B cell (primary cell): ENCODE measurements around the gene SLC38A10. TPM values are rescaled to one million over a fixed set of nuclear protein-coding genes. Genes with fewer than 3 reads are reported as not detected.
A peak's percentile ranks its signal among the peaks of the same experiment; 100 is the strongest.

ENCODE experiments used
- ATAC-seq: fragments of 200-7000 bp; cut with Tn5 transposase; one replicate; pipeline ENCODE4 v1.10.0; 2021; ENCODE audit warnings: low read depth, mild to moderate bottlenecking, moderate number of reproducible peaks, moderate library complexity
- CTCF ChIA-PET: fragments of 350-600 bp; sonication (Branson Sonifier 250); formaldehyde crosslinking; loops from one replicate; lab custom pipeline; 2021; ENCODE audit warnings: antibody characterized with exemption, inconsistent platforms; lab: Charles Lee
- POLR2A ChIA-PET: fragments of 350-600 bp; sonication (Branson Sonifier 250); formaldehyde crosslinking; loops from one replicate; lab custom pipeline; 2021; ENCODE audit warnings: antibody characterized with exemption; lab: Charles Lee
- DNase-seq: peaks from one replicate; pipeline ENCODE4 v3.0.0; 2013
- H2AFZ ChIP-seq: 2 replicates; pipeline ENCODE4 v1.6.1; 2012; ENCODE audit warnings: mild to moderate bottlenecking, low read depth, low read length; ENCODE audit not compliant: insufficient read depth, poor library complexity, severe bottlenecking
- H3K27ac ChIP-seq, 2 donors: 1 replicate in 1 of 2; 2 replicates in 1 of 2; pipeline ENCODE4 v1.5.1; 2012 to 2013; ENCODE audit warnings: low read length in 2 of 2, mild to moderate bottlenecking in 2 of 2, moderate library complexity in 1 of 2
- H3K27me3 ChIP-seq, 4 experiments: fragments of 200-600 bp in 1 of 4; sonication (generic) in 1 of 4; replicated peaks in 1 of 4; 1 replicate in 2 of 4; 2 replicates in 2 of 4; pipeline versions ENCODE4 v1.6.1 to v1.7.0; 2013 to 2016; ENCODE audit warnings: low read length in 3 of 4, mild to moderate bottlenecking in 2 of 4, mixed read lengths in 1 of 4, moderate library complexity in 1 of 4; ENCODE audit not compliant: insufficient read depth in 4 of 4, control insufficient read depth in 3 of 4; ENCODE audit errors: control extremely low read depth in 1 of 4
- H3K36me3 ChIP-seq, 2 experiments: replicated peaks in 1 of 2; 1 replicate in 1 of 2; 2 replicates in 1 of 2; pipeline versions ENCODE4 v1.6.1 to v1.7.1; 2013; ENCODE audit warnings: low read length in 1 of 2; ENCODE audit not compliant: insufficient read depth in 2 of 2, control insufficient read depth in 1 of 2; ENCODE audit errors: control extremely low read depth in 1 of 2, extremely low read depth in 1 of 2
- H3K4me1 ChIP-seq, 2 donors: fragments of 200-600 bp in 1 of 2; sonication (generic) in 1 of 2; 1 replicate in 1 of 2; 2 replicates in 1 of 2; pipeline versions ENCODE4 v1.5.1 to v1.6.1; 2013 to 2017; ENCODE audit warnings: low read length in 2 of 2; ENCODE audit not compliant: control insufficient read depth in 2 of 2, insufficient read depth in 2 of 2
- H3K4me2 ChIP-seq: replicated peaks from 2 replicates; pipeline ENCODE3; 2012; ENCODE audit warnings: mild to moderate bottlenecking, low read depth, low read length; ENCODE audit not compliant: poor library complexity, severe bottlenecking
- H3K4me3 ChIP-seq, 5 experiments: fragments of 200-600 bp in 1 of 5; sonication (generic) in 1 of 5; 1 replicate in 3 of 5; 2 replicates in 2 of 5; pipeline versions ENCODE4 v1.5.1 to v1.7.0; 2011 to 2016; ENCODE audit warnings: low read length in 4 of 5, mild to moderate bottlenecking in 4 of 5, low read depth in 2 of 5, control low read depth in 1 of 5, moderate library complexity in 1 of 5; ENCODE audit not compliant: insufficient read depth in 1 of 5; ENCODE audit errors: control extremely low read depth in 1 of 5, extremely low read depth in 1 of 5
- H3K79me2 ChIP-seq: fragments of 200-600 bp; sonication (generic); one replicate; pipeline ENCODE4 v1.6.0; 2016; ENCODE audit warnings: low read length; ENCODE audit not compliant: control insufficient read depth, insufficient read depth
- H3K9ac ChIP-seq: fragments of 200-600 bp; sonication (generic); 2 replicates; pipeline ENCODE4 v1.6.1; 2017; ENCODE audit warnings: mild to moderate bottlenecking, low read length, moderate library complexity
- H3K9me3 ChIP-seq, 3 donors: one replicate each; pipeline versions ENCODE4 v1.6.1 to v1.7.1; 2013; ENCODE audit warnings: low read length in 2 of 3; ENCODE audit not compliant: control insufficient read depth in 2 of 3, insufficient read depth in 1 of 3; ENCODE audit errors: control extremely low read depth in 1 of 3
- H4K20me1 ChIP-seq: 2 replicates; pipeline ENCODE4 v1.6.0; 2012; ENCODE audit warnings: mild to moderate bottlenecking, low read length; ENCODE audit not compliant: insufficient read depth, control insufficient read depth, poor library complexity, severe bottlenecking
- H3K27ac Mint-ChIP-seq: one replicate; pipeline ENCODE4 v1.8.0; 2021; ENCODE audit warnings: mixed read lengths
- H3K27me3 Mint-ChIP-seq: one replicate; pipeline ENCODE4 v1.8.0; 2021; ENCODE audit warnings: mixed read lengths
- H3K4me1 Mint-ChIP-seq: one replicate; pipeline ENCODE4 v1.8.0; 2021; ENCODE audit warnings: mixed read lengths
- H3K4me3 Mint-ChIP-seq: one replicate; pipeline ENCODE4 v1.8.0; 2021; ENCODE audit warnings: mixed read lengths
- H3K9me3 Mint-ChIP-seq: one replicate; pipeline ENCODE4 v1.8.0; 2022; ENCODE audit warnings: mixed read lengths; ENCODE audit not compliant: insufficient read depth
- EZH2 ChIP-seq: IDR thresholded peaks from 2 replicates; pipeline ENCODE4 v1.6.1; 2012; ENCODE audit warnings: borderline replicate concordance, low read depth, mild to moderate bottlenecking, moderate library complexity, low read length; ENCODE audit not compliant: insufficient read depth, poor library complexity, severe bottlenecking
- WGBS: methylation state at CpG from one replicate; pipeline ENCODE4 v1.1.5; 2013; ENCODE audit warnings: missing lambda C conversion rate; ENCODE audit not compliant: insufficient coverage; 5-methylcytosine and 5-hydroxymethylcytosine counted together
- intact Hi-C: fragments of 100-400 bp; cut with micrococcal nuclease; formaldehyde crosslinking; loops from one replicate; pipeline ENCODE4 v1.10.0; 2022
- polyA plus RNA-seq: library from polyadenylated mRNA; depleted of rRNA; stranded (reverse); fragments of >200 nt; gene quantifications from 2 replicates; pipeline ENCODE4 v1.2.3, GENCODE V29; 2012
- total RNA-seq, 2 donors: library from RNA; stranded (reverse); fragments of 120-200 nt in 1 of 2; gene quantifications; 1 replicate in 1 of 2; 2 replicates in 1 of 2; pipeline versions ENCODE4 v1.2.3 to v1.2.4, GENCODE V29; 2013 to 2022
- TF ChIP-seq, protein P1 (sequence below): fragments of 200-600 bp; IDR thresholded peaks from one replicate; pipeline ENCODE4 v1.8.0; 2022; ENCODE audit warnings: antibody characterized with exemption, mild to moderate bottlenecking

The SLC38A10 gene
- total and polyA plus RNA-seq, 2 donors (not counting 1 experiment from before 2014, with no cell fraction given), result 76.1 to 104 TPM

- Mint-ChIP-seq H3K4me3 (no peak overlapping the region), H3K4me1 (peaks cover 42% of the 10 kb centered on the region), H3K9me3 (no peaks in the 10 kb centered on the region), H3K27me3 (no peaks in the 10 kb centered on the region), H3K27ac (peak overlapping the region; percentile 32)
- Histone ChIP-seq H3K4me1 (peaks cover 21 to 32% of the 10 kb centered on the region in 2 donors), H3K9ac (no peak overlapping the region), H4K20me1 (peaks cover 65% of the 10 kb centered on the region), H3K36me3 (peaks cover 0 to 67% of the 10 kb centered on the region in 2 experiments), H2AFZ (no peak overlapping the region), H3K4me3 (no peak overlapping the region), H3K79me2 (peaks cover 48% of the 10 kb centered on the region), H3K4me2 (no peak overlapping the region), H3K9me3 (no peaks in the 10 kb centered on the region), H3K27me3 (no peaks in the 10 kb centered on the region), H3K27ac (no peak overlapping the region)
- ChIA-PET CTCF (interaction anchor here (0.9 kb wide), 1 partner anchor 127 kb away, joined by 3 read pairs; no protein-coding TSS in a partner anchor), POLR2A (interaction anchor here (0.6 kb wide), 1 partner anchor 214 kb away, joined by 3 read pairs; no protein-coding TSS in a partner anchor)
- intact Hi-C loops, result no loop called here
- no peak for DNase-seq
- TF ChIP-seq EZH2, result no peak
- TF ChIP-seq, protein P1, sequence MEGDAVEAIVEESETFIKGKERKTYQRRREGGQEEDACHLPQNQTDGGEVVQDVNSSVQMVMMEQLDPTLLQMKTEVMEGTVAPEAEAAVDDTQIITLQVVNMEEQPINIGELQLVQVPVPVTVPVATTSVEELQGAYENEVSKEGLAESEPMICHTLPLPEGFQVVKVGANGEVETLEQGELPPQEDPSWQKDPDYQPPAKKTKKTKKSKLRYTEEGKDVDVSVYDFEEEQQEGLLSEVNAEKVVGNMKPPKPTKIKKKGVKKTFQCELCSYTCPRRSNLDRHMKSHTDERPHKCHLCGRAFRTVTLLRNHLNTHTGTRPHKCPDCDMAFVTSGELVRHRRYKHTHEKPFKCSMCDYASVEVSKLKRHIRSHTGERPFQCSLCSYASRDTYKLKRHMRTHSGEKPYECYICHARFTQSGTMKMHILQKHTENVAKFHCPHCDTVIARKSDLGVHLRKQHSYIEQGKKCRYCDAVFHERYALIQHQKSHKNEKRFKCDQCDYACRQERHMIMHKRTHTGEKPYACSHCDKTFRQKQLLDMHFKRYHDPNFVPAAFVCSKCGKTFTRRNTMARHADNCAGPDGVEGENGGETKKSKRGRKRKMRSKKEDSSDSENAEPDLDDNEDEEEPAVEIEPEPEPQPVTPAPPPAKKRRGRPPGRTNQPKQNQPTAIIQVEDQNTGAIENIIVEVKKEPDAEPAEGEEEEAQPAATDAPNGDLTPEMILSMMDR, result no peak
- WGBS, result 97% methylated on average over 17 of the region's 19 CpGs
- no peak for ATAC-seq
These were observed 62.4 kb downstream of the SLC38A10 start for GRCh38 chr17:81232616-81233241.
